LNCAP (cell line): ENCODE results near the gene EZR.

Source experiments
- TF ChIP-seq, protein P1 (sequence below): fragments of 450-650 bp; IDR thresholded peaks from 2 replicates; pipeline ENCODE4 v1.5.1; 2017; ENCODE audit warnings: mild to moderate bottlenecking

The EZR gene

GRCh38 chr6:158754738-158755137 is 64.4 kb downstream of the EZR start:
- TF ChIP-seq, protein P1, sequence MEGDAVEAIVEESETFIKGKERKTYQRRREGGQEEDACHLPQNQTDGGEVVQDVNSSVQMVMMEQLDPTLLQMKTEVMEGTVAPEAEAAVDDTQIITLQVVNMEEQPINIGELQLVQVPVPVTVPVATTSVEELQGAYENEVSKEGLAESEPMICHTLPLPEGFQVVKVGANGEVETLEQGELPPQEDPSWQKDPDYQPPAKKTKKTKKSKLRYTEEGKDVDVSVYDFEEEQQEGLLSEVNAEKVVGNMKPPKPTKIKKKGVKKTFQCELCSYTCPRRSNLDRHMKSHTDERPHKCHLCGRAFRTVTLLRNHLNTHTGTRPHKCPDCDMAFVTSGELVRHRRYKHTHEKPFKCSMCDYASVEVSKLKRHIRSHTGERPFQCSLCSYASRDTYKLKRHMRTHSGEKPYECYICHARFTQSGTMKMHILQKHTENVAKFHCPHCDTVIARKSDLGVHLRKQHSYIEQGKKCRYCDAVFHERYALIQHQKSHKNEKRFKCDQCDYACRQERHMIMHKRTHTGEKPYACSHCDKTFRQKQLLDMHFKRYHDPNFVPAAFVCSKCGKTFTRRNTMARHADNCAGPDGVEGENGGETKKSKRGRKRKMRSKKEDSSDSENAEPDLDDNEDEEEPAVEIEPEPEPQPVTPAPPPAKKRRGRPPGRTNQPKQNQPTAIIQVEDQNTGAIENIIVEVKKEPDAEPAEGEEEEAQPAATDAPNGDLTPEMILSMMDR, result no peak

DNA sequence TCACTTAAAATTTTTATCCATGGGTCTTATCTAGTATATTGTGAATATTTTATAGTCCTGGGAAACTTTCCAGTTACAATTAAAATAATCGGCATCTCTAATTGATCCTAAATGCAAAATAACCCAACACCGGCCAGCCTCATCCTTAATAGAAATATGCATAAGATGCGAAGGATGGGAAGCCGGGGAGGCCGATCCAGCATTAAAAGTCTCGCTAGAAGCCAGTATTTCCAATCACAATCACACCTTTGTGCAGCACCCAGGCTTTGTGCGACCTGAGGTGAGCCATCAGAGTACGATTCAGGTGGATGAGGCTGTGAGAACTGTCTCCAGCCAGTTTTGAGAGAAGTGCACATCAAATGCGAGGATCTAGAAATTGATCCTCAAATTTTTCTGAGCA is 65.4 kb downstream of the EZR start:
- TF ChIP-seq, protein P1, result no peak

DNA sequence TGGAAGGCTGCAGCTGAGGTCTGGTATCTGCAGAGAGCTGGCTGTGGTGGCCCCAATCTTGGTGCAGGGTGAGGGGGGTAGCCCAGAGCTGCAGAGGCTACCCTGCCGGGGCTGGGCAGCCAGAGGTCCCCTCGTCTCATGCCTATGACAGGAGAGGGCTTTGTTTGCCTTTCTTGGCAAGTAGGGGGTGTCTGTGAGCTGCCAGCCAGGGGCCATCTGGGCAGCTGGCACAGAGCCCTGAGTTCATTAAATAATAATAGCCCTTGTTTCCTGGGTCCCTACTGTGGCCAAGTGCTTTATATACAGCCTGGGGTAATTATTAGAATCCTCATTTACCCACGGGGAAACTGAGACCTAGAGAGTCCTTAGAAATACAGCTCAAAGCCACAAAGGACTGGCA is 66.6 kb downstream of the EZR start:
- TF ChIP-seq, protein P1, result no peak

DNA sequence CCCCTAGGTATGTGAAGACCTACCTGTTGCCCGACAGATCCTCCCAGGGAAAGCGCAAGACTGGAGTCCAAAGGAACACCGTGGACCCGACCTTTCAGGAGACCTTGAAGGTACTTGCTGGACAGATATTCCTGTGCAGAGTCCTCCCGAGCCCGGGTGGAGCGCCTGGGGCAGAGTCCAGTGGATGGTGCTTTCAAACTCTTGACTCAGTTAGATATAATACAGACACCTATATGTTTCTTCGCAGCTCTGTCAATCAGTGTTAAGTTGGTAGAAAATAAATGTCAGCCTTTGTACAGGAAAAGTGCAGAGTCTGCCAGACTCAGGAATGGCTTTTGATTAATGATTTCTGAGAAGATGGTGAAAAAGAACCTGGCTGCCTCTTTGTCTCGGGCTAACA is 67.2 kb downstream of the EZR start:
- TF ChIP-seq, protein P1, result no peak

DNA sequence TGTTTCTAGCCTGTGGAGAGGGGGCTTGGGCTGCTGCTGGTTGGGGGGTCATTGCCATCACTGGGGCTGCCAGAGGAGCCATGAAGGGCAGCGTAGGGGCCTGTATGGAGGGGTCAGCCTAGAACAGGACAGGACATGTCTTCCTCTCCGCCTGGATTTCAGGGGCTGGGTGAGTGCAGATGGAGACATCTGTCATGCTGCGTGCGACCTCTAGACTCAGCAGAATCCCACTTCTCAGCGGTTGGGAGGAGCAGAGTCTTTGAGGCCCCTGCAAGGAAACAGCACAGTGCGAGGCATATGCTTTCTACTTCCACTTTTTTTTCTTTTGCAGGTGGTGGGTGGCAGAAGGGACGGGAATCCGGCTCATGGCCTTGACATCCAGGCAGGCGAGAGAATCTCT is 67.9 kb downstream of the EZR start:
- TF ChIP-seq, protein P1, result no peak

- TF ChIP-seq, protein P1, result no peak
Observed at GRCh38 chr6:158744986-158745430, 74.2 kb downstream of the EZR start.

GRCh38 chr6:158743033-158743651 is 76.0 kb downstream of the EZR start:
- TF ChIP-seq, protein P1, result no peak

GRCh38 chr6:158739673-158740072 is 79.5 kb downstream of the EZR start:
- TF ChIP-seq, protein P1, result no peak
